DMS 273 treated with DMSO at 0.1 percent for 48 hours (cell line): Measurements from ENCODE around the gene ZNF624.
A peak's percentile ranks its signal among the peaks of the same experiment; 100 is the strongest.
"Not testable (repeated sequence)": the region's sequence is repeated elsewhere in the genome, so short reads cannot be mapped to it uniquely, and the experiment has no call there.

Experiments
- DNase-seq: peaks from one replicate; lab custom pipeline; 2025; lab: John Stamatoyannopoulos, UW

Gene ZNF624

GRCh38 chr17:16653367-16654041 lies at the start of gene ZNF624:
ZNF624 (minus strand) TSS chr17:16653850.
- peak; percentile 71 for DNase-seq

- not testable (repeated sequence) for DNase-seq
These were observed 44.0 kb upstream of the ZNF624 start for GRCh38 chr17:16697603-16698002.

- not testable (repeated sequence) for DNase-seq
These were observed 36.8 kb upstream of the ZNF624 start for GRCh38 chr17:16690447-16690846.

GRCh38 chr17:16689731-16690281 lies 36.2 kb upstream of the ZNF624 start, which contains the start of gene CCDC144A:
CCDC144A (plus strand) TSS chr17:16690241; CDS start chr17:16690401, 160 bp downstream.
- DNase-seq: not testable (repeated sequence)

GRCh38 chr17:16687151-16687550 lies 33.5 kb upstream of the ZNF624 start:
- DNase-seq: not testable (repeated sequence)

GRCh38 chr17:16686019-16686418 lies 32.4 kb upstream of the ZNF624 start:
- not testable (repeated sequence) for DNase-seq

- DNase-seq: not testable (repeated sequence)
These were observed 29.9 kb upstream of the ZNF624 start for GRCh38 chr17:16683290-16684138.

GRCh38 chr17:16676676-16677268 lies 23.1 kb upstream of the ZNF624 start:
- no peak for DNase-seq

GRCh38 chr17:16666907-16667636 lies 13.4 kb upstream of the ZNF624 start:
- not testable (repeated sequence) for DNase-seq

GRCh38 chr17:16666553-16666906 lies 12.9 kb upstream of the ZNF624 start:
- not testable (repeated sequence) for DNase-seq

- no peak for DNase-seq
These were observed 9.3 kb upstream of the ZNF624 start for GRCh38 chr17:16662936-16663335.

- DNase-seq: no peak
These were observed 7.6 kb upstream of the ZNF624 start for GRCh38 chr17:16661217-16661616.

GRCh38 chr17:16652847-16653366 lies 743 bp downstream of the ZNF624 start:
- DNase-seq: no peak

GRCh38 chr17:16652252-16652651 lies 1.4 kb downstream of the ZNF624 start:
- no peak for DNase-seq

GRCh38 chr17:16649585-16649984 lies 4.1 kb downstream of the ZNF624 start:
- DNase-seq: no peak

- no peak for DNase-seq
These were observed 14.2 kb downstream of the ZNF624 start for GRCh38 chr17:16639438-16639837.

GRCh38 chr17:16623282-16623681 lies 30.4 kb downstream of the ZNF624 start:
- DNase-seq: no peak

GRCh38 chr17:16622540-16623277 lies 30.9 kb downstream of the ZNF624 start:
- no peak for DNase-seq

- no peak for DNase-seq
These were observed 36.1 kb downstream of the ZNF624 start for GRCh38 chr17:16617481-16618060.

GRCh38 chr17:16599537-16599936 lies 54.1 kb downstream of the ZNF624 start:
- no peak for DNase-seq
